Ishikawa (cell line): Measurements from ENCODE around the gene MYH10.

ENCODE experiments used
- CEBPB ChIP-seq: IDR thresholded peaks from 2 replicates; pipeline ENCODE4 v1.6.1; 2012
- CREB1 ChIP-seq: IDR thresholded peaks from 2 replicates; pipeline ENCODE4 v1.6.1; 2012; ENCODE audit warnings: low read depth
- EGR1 ChIP-seq: IDR thresholded peaks from 2 replicates; pipeline ENCODE4 v1.6.1; 2012
- EP300 ChIP-seq: IDR thresholded peaks from 2 replicates; pipeline ENCODE4 v1.6.1; 2012; ENCODE audit warnings: borderline replicate concordance
- FOXM1 ChIP-seq: IDR thresholded peaks from 2 replicates; pipeline ENCODE4 v1.6.1; 2012; ENCODE audit warnings: low read depth, borderline replicate concordance
- MAX ChIP-seq: IDR thresholded peaks from 2 replicates; pipeline ENCODE4 v1.6.1; 2012
- NFIC ChIP-seq: IDR thresholded peaks from 2 replicates; pipeline ENCODE4 v1.6.1; 2012
- RAD21 ChIP-seq: IDR thresholded peaks from 2 replicates; pipeline ENCODE4 v1.6.1; 2012; ENCODE audit warnings: low read depth
- REST ChIP-seq: IDR thresholded peaks from 2 replicates; pipeline ENCODE4 v1.6.1; 2012; ENCODE audit warnings: low read depth, mild to moderate bottlenecking
- TAF1 ChIP-seq: IDR thresholded peaks from 2 replicates; pipeline ENCODE4 v1.6.1; 2012; ENCODE audit warnings: low read depth, mild to moderate bottlenecking
- TCF12 ChIP-seq: IDR thresholded peaks from 2 replicates; pipeline ENCODE4 v1.6.1; 2012; ENCODE audit warnings: low read depth
- TEAD4 ChIP-seq: IDR thresholded peaks from 2 replicates; pipeline ENCODE4 v1.6.1; 2012
- USF1 ChIP-seq: IDR thresholded peaks from 2 replicates; pipeline ENCODE4 v1.6.1; 2012
- YY1 ChIP-seq: IDR thresholded peaks from 2 replicates; pipeline ENCODE4 v1.6.1; 2012; ENCODE audit warnings: low read depth
- ZBTB7A ChIP-seq: IDR thresholded peaks from 2 replicates; pipeline ENCODE4 v1.6.1; 2012; ENCODE audit warnings: low read depth

The MYH10 gene

GRCh38 chr17:8580952-8581658, 49.4 kb downstream of the MYH10 start:
- no peak for TF ChIP-seq MAX
- no peak for TF ChIP-seq NFIC
- no peak for TF ChIP-seq TEAD4
- TF ChIP-seq ZBTB7A: no peak
- TF ChIP-seq RAD21: no peak
- no peak for TF ChIP-seq TCF12
- TF ChIP-seq CREB1: no peak
- no peak for TF ChIP-seq REST
- TF ChIP-seq YY1: no peak
- no peak for TF ChIP-seq EP300
- TF ChIP-seq EGR1: no peak
- TF ChIP-seq TAF1: no peak
- TF ChIP-seq FOXM1: no peak
- TF ChIP-seq CEBPB: no peak
- TF ChIP-seq USF1: no peak

- TF ChIP-seq TAF1: no peak
- TF ChIP-seq EP300: no peak
- no peak for TF ChIP-seq TEAD4
- TF ChIP-seq YY1: no peak
- no peak for TF ChIP-seq REST
- TF ChIP-seq MAX: no peak
- TF ChIP-seq NFIC: no peak
Observed at GRCh38 chr17:8577868-8578267, 52.7 kb downstream of the MYH10 start.

- TF ChIP-seq TAF1: no peak
- TF ChIP-seq EP300: no peak
- no peak for TF ChIP-seq MAX
- no peak for TF ChIP-seq FOXM1
- no peak for TF ChIP-seq USF1
- TF ChIP-seq YY1: no peak
- no peak for TF ChIP-seq RAD21
- TF ChIP-seq REST: no peak
- TF ChIP-seq TEAD4: no peak
- no peak for TF ChIP-seq TCF12
- no peak for TF ChIP-seq ZBTB7A
- no peak for TF ChIP-seq CEBPB
- no peak for TF ChIP-seq CREB1
- TF ChIP-seq NFIC: no peak
- TF ChIP-seq EGR1: no peak
Observed at GRCh38 chr17:8576559-8577294, 53.8 kb downstream of the MYH10 start.

- TF ChIP-seq TCF12 (no peak), REST (no peak), MAX (no peak), USF1 (no peak), YY1 (no peak), FOXM1 (no peak), TEAD4 (no peak), ZBTB7A (no peak), CEBPB (no peak), NFIC (no peak)
Observed at GRCh38 chr17:8574687-8575086, 55.8 kb downstream of the MYH10 start.
